ENCODE measurements around the gene NAT8L. TPM values are rescaled to one million over a fixed set of nuclear protein-coding genes. Genes with fewer than 3 reads are reported as not detected.

NAT8L gene
- total RNA-seq, 1 experiment from 2014 or later: 13.9 TPM

DNA sequence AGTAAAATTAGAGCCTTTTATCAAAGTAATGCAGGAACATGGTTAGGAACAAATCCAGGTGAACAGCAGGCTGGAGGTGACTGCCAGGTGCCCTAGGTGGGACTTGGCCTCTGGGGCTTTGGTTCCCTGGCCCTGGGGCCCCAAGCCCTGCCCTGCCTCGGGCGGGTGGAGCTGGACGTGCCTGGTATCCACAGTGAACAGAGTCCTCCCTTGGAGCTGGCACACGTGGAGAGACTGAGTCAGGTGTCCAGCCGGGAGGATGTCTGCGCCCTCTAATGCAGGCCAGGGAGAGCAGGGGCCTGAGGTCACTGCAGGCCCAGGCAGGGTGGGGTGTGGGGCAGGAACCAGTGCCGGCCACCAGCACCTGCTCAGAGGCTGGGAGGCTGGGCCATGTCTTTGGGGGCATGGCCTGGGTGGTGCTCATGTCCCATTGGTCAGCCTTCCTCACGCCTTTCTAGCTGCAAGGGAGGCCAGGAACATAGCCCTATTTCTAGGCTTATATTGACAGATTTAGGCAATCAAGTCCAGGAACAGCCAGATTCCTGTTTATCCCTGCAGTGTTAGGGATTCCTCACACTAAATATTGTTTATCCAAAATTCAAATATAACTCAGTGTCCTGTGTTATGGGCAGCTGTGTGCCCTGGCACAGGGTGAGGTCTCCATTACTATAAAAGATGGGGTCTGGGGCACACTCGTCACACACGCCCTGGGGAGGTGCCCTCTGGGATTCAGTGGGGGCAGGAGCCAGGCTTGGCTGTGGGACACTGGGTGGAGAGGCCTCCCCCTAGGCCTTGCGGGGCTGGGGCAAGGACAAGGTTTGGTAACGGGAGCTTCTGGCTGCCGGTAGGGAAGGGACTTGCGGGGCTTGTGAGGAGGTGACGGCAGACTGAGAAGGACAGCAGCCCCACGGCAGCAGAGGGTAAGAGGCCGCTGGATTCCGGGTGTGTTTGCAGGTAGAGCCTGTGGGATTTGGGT is 14.3 kb upstream of the NAT8L start:
- Histone ChIP-seq H3K9me3 (ENCODE audit: control insufficient read depth, low read depth, low read length) (no peaks in the 10 kb centered on the region), H4K8ac (replicated peaks; ENCODE audit: insufficient read length, low read depth, low read length) (no peak overlapping the region), H2BK5ac (ENCODE audit: insufficient read length, low read length) (no peak overlapping the region), H3K27me3 (ENCODE audit: insufficient read depth, low read length) (peaks cover 16% of the 10 kb centered on the region), H4K5ac (ENCODE audit: insufficient read length, low read depth, low read length) (no peak overlapping the region), H2BK15ac (ENCODE audit: low read depth, low read length) (no peak overlapping the region), H3K9ac (ENCODE audit: extremely low read depth, insufficient read length, low read length) (no peak overlapping the region), H2BK120ac (ENCODE audit: low read depth, low read length, poor library complexity, severe bottlenecking) (no peak overlapping the region), H3K23me2 (ENCODE audit: insufficient read length, low read depth, low read length, poor library complexity, severe bottlenecking) (peaks cover 16% of the 10 kb centered on the region), H3K4me2 (ENCODE audit: insufficient read depth, insufficient read length, low read length) (no peak overlapping the region), H3K56ac (ENCODE audit: insufficient read length, low read depth, low read length) (no peak overlapping the region), H3K4me1 (ENCODE audit: insufficient read depth, low read length) (no peaks in the 10 kb centered on the region; the same call in 1 of the 2 replicates), H3K27ac (ENCODE audit: insufficient read length, low read depth, low read length) (no peak overlapping the region), H3K23ac (ENCODE audit: insufficient read length, low read depth, low read length) (no peak overlapping the region), H4K91ac (ENCODE audit: insufficient read length, low read depth, low read length) (no peak overlapping the region), H2AK5ac (ENCODE audit: insufficient read length, low read length) (no peak overlapping the region), H2BK12ac (ENCODE audit: insufficient read length, low read depth, low read length) (no peak overlapping the region), H3K18ac (ENCODE audit: insufficient read length, low read depth, low read length) (no peak overlapping the region), H3K79me1 (ENCODE audit: insufficient read depth, low read depth, low read length, poor library complexity, severe bottlenecking) (no peaks in the 10 kb centered on the region), H2BK20ac (ENCODE audit: low read depth, low read length, poor library complexity, severe bottlenecking) (no peak overlapping the region), H4K20me1 (ENCODE audit: control insufficient read depth, insufficient read depth, insufficient read length) (no peaks in the 10 kb centered on the region), H3K4ac (ENCODE audit: low read depth, low read length) (no peak overlapping the region), H3K14ac (ENCODE audit: insufficient read depth, low read length) (no peak overlapping the region), H2AFZ (ENCODE audit: low read length) (no peak overlapping the region), H3T11ph (ENCODE audit: low read length) (no peak overlapping the region), H3K79me2 (ENCODE audit: insufficient read depth, low read length) (no peaks in the 10 kb centered on the region)
- no CpG with 5 or more reads among the region's 18 CpGs for WGBS (ENCODE audit: extremely low coverage, insufficient read length, low lambda C conversion rate)
- peaks cover 58% of the 10 kb centered on the region for H3K27me3 Mint-ChIP-seq (ENCODE audit: low read depth)
- TF ChIP-seq, protein P1, sequence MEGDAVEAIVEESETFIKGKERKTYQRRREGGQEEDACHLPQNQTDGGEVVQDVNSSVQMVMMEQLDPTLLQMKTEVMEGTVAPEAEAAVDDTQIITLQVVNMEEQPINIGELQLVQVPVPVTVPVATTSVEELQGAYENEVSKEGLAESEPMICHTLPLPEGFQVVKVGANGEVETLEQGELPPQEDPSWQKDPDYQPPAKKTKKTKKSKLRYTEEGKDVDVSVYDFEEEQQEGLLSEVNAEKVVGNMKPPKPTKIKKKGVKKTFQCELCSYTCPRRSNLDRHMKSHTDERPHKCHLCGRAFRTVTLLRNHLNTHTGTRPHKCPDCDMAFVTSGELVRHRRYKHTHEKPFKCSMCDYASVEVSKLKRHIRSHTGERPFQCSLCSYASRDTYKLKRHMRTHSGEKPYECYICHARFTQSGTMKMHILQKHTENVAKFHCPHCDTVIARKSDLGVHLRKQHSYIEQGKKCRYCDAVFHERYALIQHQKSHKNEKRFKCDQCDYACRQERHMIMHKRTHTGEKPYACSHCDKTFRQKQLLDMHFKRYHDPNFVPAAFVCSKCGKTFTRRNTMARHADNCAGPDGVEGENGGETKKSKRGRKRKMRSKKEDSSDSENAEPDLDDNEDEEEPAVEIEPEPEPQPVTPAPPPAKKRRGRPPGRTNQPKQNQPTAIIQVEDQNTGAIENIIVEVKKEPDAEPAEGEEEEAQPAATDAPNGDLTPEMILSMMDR (conservative IDR thresholded peaks at IDR 0.05): no peak
- 0 out of 5 replicates have a peak, but pooled peaks cover 0 to under 1% of the 10 kb centered on the region in 2 experiments for H3K9me3 Mint-ChIP-seq
- no peak overlapping the region; a peak in 1 of 5 replicates for H3K4me3 Mint-ChIP-seq
- no peaks in the 10 kb centered on the region; a peak in 2 of 7 replicates for H3K36me3 Mint-ChIP-seq (ENCODE audit: insufficient read depth in 1 of 3, low read depth in 3 of 3)
- H3K27ac Mint-ChIP-seq: no peak overlapping the region
- DNase-seq: no peak
- H3K4me1 Mint-ChIP-seq: no peaks in the 10 kb centered on the region

All from H9 (cell line).